ENCODE results near the gene SNED1.

SNED1 gene

GRCh38 chr2:240981280-240981679 lies 17.1 kb upstream of the SNED1 start:
- no peak overlapping the region for H3K9ac ChIP-seq (ENCODE audit: low read depth, low read length, poor library complexity, severe bottlenecking)
- TF ChIP-seq, protein P1, sequence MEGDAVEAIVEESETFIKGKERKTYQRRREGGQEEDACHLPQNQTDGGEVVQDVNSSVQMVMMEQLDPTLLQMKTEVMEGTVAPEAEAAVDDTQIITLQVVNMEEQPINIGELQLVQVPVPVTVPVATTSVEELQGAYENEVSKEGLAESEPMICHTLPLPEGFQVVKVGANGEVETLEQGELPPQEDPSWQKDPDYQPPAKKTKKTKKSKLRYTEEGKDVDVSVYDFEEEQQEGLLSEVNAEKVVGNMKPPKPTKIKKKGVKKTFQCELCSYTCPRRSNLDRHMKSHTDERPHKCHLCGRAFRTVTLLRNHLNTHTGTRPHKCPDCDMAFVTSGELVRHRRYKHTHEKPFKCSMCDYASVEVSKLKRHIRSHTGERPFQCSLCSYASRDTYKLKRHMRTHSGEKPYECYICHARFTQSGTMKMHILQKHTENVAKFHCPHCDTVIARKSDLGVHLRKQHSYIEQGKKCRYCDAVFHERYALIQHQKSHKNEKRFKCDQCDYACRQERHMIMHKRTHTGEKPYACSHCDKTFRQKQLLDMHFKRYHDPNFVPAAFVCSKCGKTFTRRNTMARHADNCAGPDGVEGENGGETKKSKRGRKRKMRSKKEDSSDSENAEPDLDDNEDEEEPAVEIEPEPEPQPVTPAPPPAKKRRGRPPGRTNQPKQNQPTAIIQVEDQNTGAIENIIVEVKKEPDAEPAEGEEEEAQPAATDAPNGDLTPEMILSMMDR (conservative IDR thresholded peaks at IDR 0.05; ENCODE audit: low read length), result no peak
- no peak for TF ChIP-seq EZH2phosphoT487 (IDR thresholded peaks at IDR 0.05; ENCODE audit: borderline replicate concordance)
- no peaks in the 10 kb centered on the region for H3F3A ChIP-seq (ENCODE audit: low read depth)
- H2AFZ ChIP-seq (ENCODE audit: low read length), result no peak overlapping the region
- H3K4me3 ChIP-seq (ENCODE audit: low read length, poor library complexity, severe bottlenecking), result no peak overlapping the region
- no peaks in the 10 kb centered on the region for H3K79me2 ChIP-seq (ENCODE audit: insufficient read depth, low read length)
- no peak overlapping the region for H3K4me2 ChIP-seq (ENCODE audit: low read depth, low read length, poor library complexity, severe bottlenecking)
- no peaks in the 10 kb centered on the region for H3K4me1 ChIP-seq (ENCODE audit: insufficient read depth, low read length, poor library complexity, severe bottlenecking)
- no peaks in the 10 kb centered on the region for H4K20me1 ChIP-seq (ENCODE audit: insufficient read depth, low read length, poor library complexity, severe bottlenecking)
- H3K9me2 ChIP-seq (replicated peaks; ENCODE audit: low read depth, low read length), result no peaks in the 10 kb centered on the region
- H3K36me3 ChIP-seq (ENCODE audit: insufficient read depth, low read length), result no peaks in the 10 kb centered on the region
- H3K9me3 ChIP-seq (ENCODE audit: insufficient read depth, low read depth, low read length), result no peaks in the 10 kb centered on the region
- H3K27me3 ChIP-seq (ENCODE audit: insufficient read depth, low read length, poor library complexity, severe bottlenecking), result no peaks in the 10 kb centered on the region

DNA sequence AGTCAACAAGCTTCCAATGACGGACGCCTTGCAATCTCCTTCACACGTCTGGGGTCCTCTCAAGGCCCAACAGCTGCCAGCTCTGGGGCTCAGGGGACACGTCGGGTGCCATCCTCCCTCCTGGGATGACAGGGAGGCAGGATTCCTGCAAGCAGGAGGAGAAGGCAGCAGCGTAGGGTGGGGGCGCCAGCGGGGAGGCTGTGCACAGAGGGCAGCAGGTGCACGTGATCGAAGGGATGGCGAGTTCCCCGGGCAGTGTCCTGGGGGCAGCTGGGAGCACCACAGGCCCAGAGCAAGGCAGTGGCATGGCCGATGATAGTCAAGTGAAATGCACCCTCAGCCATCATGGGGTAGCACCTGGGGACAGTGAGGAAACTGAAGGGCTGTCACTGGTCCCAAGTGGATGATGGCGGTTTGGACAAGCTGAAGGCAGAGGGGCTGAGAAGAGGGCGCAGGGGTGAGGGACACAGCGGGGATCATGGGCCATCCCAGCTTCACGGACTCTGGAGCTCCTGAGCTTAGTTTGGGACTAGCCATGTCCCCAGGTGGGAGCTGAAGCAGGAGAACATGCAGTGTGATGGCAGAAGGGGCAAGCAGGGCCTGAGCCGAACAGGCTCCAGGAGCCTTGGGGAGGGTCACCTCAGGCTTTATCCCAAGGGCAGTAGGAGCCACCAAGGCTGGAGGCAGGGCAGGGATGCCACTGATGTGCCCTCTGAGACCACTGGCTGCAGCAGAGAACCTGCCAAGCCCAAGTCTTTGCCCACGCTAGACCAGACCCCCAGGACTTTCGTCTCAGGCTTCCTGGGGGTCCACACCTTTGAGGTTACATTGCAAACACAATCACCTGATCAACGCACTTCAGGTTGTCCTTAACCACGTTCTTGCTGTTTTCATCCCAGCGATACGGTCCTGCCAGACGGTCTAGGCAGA lies 16.3 kb upstream of the SNED1 start:
- no peaks in the 10 kb centered on the region for H4K20me1 ChIP-seq (ENCODE audit: insufficient read depth, low read length, poor library complexity, severe bottlenecking)

DNA sequence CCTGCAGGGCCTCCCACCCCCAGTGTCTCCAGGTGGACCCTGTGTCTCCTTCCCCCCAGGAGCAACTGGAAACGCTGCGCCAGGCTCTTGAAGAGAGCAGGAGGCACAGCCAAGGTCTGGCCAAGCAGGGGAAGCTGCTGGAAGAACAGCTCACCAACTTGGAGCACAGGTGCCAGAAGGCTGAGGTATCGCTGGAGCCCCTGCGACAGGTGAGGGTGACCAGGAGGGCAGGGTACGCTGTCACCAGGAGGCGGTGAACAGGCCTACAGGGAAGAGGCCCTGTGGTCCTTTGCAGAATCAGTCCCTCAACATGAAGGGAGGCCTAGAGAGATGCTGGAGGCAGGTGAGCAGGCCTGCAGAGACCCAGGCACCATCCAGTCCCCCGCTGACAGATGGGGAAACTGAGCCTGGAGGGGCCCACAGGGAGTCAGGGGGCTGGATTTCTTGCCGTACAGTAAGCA lies 15.6 kb upstream of the SNED1 start:
- Histone ChIP-seq H3K36me3 (ENCODE audit: insufficient read depth, low read length) (no peaks in the 10 kb centered on the region), H3K9me3 (ENCODE audit: insufficient read depth, low read depth, low read length) (peaks cover 1% of the 10 kb centered on the region; the same call in 1 of the 2 replicates), H3K27me3 (ENCODE audit: insufficient read depth, low read length, poor library complexity, severe bottlenecking) (no peaks in the 10 kb centered on the region), H3K9me2 (replicated peaks; ENCODE audit: low read depth, low read length) (no peaks in the 10 kb centered on the region), H3K79me2 (ENCODE audit: insufficient read depth, low read length) (no peaks in the 10 kb centered on the region), H4K20me1 (ENCODE audit: insufficient read depth, low read length, poor library complexity, severe bottlenecking) (no peaks in the 10 kb centered on the region), H3K9ac (ENCODE audit: low read depth, low read length, poor library complexity, severe bottlenecking) (no peak overlapping the region), H3K4me1 (ENCODE audit: insufficient read depth, low read length, poor library complexity, severe bottlenecking) (no peaks in the 10 kb centered on the region), H3K4me2 (ENCODE audit: low read depth, low read length, poor library complexity, severe bottlenecking) (no peak overlapping the region), H2AFZ (ENCODE audit: low read length) (no peak overlapping the region), H3K4me3 (ENCODE audit: low read length, poor library complexity, severe bottlenecking) (no peak overlapping the region), H3F3A (ENCODE audit: low read depth) (no peaks in the 10 kb centered on the region)
- TF ChIP-seq, protein P1 (conservative IDR thresholded peaks at IDR 0.05; ENCODE audit: low read length), result no peak
- no peak for TF ChIP-seq EZH2phosphoT487 (IDR thresholded peaks at IDR 0.05; ENCODE audit: borderline replicate concordance)

More for the DNA sequence above, 16.3 kb upstream of the SNED1 start:
- no peaks in the 10 kb centered on the region for H3K9me3 ChIP-seq (ENCODE audit: insufficient read depth, low read depth, low read length)
- H3K4me3 ChIP-seq (ENCODE audit: low read length, poor library complexity, severe bottlenecking), result no peak overlapping the region
- H3K4me2 ChIP-seq (ENCODE audit: low read depth, low read length, poor library complexity, severe bottlenecking), result no peak overlapping the region
- no peak overlapping the region for H3K9ac ChIP-seq (ENCODE audit: low read depth, low read length, poor library complexity, severe bottlenecking)
- no peaks in the 10 kb centered on the region for H3K4me1 ChIP-seq (ENCODE audit: insufficient read depth, low read length, poor library complexity, severe bottlenecking)
- no peak overlapping the region for H2AFZ ChIP-seq (ENCODE audit: low read length)
- no peaks in the 10 kb centered on the region for H3F3A ChIP-seq (ENCODE audit: low read depth)
- H3K36me3 ChIP-seq (ENCODE audit: insufficient read depth, low read length), result no peaks in the 10 kb centered on the region
- TF ChIP-seq EZH2phosphoT487 (IDR thresholded peaks at IDR 0.05; ENCODE audit: borderline replicate concordance), result no peak
- TF ChIP-seq, protein P1 (conservative IDR thresholded peaks at IDR 0.05; ENCODE audit: low read length), result no peak
- H3K9me2 ChIP-seq (replicated peaks; ENCODE audit: low read depth, low read length), result no peaks in the 10 kb centered on the region
- no peaks in the 10 kb centered on the region for H3K27me3 ChIP-seq (ENCODE audit: insufficient read depth, low read length, poor library complexity, severe bottlenecking)
- no peaks in the 10 kb centered on the region for H3K79me2 ChIP-seq (ENCODE audit: insufficient read depth, low read length)

All from Loucy (cell line).